BLaER1 (cell line): ENCODE results near the gene CRISPLD2.
A peak's percentile ranks its signal among the peaks of the same experiment; 100 is the strongest.

Experiments used
- H3K27ac ChIP-seq: shearing (Covaris generic); formaldehyde crosslinking; 2 replicates; pipeline ENCODE4 v1.8.1; 2022
- H3K27me3 ChIP-seq: shearing (Covaris generic); formaldehyde crosslinking; 2 replicates; pipeline ENCODE4 v1.8.1; 2022
- H3K36me3 ChIP-seq: shearing (Covaris generic); formaldehyde crosslinking; 2 replicates; pipeline ENCODE4 v1.8.1; 2022
- H3K4me1 ChIP-seq: shearing (Covaris generic); formaldehyde crosslinking; 2 replicates; pipeline ENCODE4 v1.8.1; 2022
- H3K4me2 ChIP-seq: shearing (Covaris generic); formaldehyde crosslinking; 2 replicates; pipeline ENCODE4 v1.8.1; 2022
- H3K4me3 ChIP-seq: shearing (Covaris generic); formaldehyde crosslinking; 2 replicates; pipeline ENCODE4 v1.8.1; 2022
- H3K9ac ChIP-seq: shearing (Covaris generic); formaldehyde crosslinking; 2 replicates; pipeline ENCODE4 v1.8.1; 2022
- H3K9me3 ChIP-seq: shearing (Covaris generic); formaldehyde crosslinking; 2 replicates; pipeline ENCODE4 v1.8.1; 2022
- H4K20me1 ChIP-seq: shearing (Covaris generic); formaldehyde crosslinking; 2 replicates; pipeline ENCODE4 v1.8.1; 2022
- Cebpa-rat ChIP-seq: shearing (Covaris generic); IDR thresholded peaks from 2 replicates; pipeline ENCODE4 v1.8.1; 2022

CRISPLD2 gene

GRCh38 chr16:84811529-84811928, 8.3 kb upstream of the CRISPLD2 start:
- H3K4me1 ChIP-seq, result peaks cover 45% of the 10 kb centered on the region
- TF ChIP-seq Cebpa-rat, result no peak
- H3K4me2 ChIP-seq, result peak overlapping the region; percentile 80
- no peak overlapping the region for H3K4me3 ChIP-seq
- peak overlapping the region; percentile 73 for H3K27ac ChIP-seq
- H4K20me1 ChIP-seq, result no peaks in the 10 kb centered on the region
- no peaks in the 10 kb centered on the region for H3K9me3 ChIP-seq
- no peaks in the 10 kb centered on the region for H3K27me3 ChIP-seq
- no peak overlapping the region for H3K9ac ChIP-seq
- H3K36me3 ChIP-seq, result no peaks in the 10 kb centered on the region

DNA sequence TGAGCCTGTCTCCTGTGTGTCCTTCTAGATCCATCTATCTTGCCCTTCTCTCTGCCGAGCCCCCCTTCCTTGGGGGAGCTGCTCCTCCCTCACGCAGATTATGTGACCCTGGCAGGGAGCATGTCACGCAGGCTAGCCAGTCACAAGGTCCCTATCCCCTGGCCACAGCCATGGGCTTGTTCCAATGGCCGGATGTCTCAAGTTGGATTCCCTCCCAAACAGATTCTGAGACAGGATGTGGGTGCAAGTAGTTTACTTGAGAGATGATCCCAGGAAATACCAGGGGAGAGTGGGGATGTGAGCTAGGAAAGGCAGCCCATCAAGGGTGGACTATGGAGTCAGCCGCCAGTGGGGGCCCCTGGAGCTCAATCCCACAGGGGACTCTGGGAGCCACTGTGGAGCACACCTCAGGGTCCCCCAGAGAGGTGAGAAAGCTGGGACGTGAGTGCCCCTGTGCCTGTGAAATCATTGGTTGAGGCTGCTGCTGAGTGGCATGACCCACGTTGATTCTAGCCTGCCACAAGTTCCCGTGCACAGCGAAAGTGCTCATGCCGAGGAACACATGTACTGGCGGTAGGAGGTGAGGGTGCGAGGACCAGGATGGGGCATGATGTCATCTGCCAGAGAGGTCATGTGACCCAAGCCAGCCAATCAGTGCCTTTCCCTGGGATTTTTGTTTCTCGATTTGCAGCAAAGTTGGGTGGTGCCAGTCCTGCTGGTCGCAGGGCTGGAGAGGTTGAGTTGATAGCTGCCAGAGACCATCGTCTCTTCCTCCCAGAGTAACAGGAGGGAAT, 6.4 kb upstream of the CRISPLD2 start:
- H3K9ac ChIP-seq, result peak overlapping the region; percentile 47; the same call in 1 of the 2 replicates
- no peak for TF ChIP-seq Cebpa-rat
- no peak overlapping the region for H3K4me3 ChIP-seq
- no peaks in the 10 kb centered on the region for H3K36me3 ChIP-seq
- no peaks in the 10 kb centered on the region for H4K20me1 ChIP-seq
- no peaks in the 10 kb centered on the region for H3K27me3 ChIP-seq
- peak overlapping the region; percentile 80 for H3K4me2 ChIP-seq
- H3K27ac ChIP-seq, result peak overlapping the region; percentile 61; the same call in 1 of the 2 replicates
- peaks cover 41% of the 10 kb centered on the region for H3K4me1 ChIP-seq
- no peaks in the 10 kb centered on the region for H3K9me3 ChIP-seq

- Histone ChIP-seq H3K27me3 (peaks cover 6% of the 10 kb centered on the region), H3K9me3 (no peaks in the 10 kb centered on the region), H3K4me2 (no peak overlapping the region), H3K36me3 (no peaks in the 10 kb centered on the region), H4K20me1 (peaks cover 6% of the 10 kb centered on the region; the same call in 1 of the 2 replicates), H3K4me3 (no peak overlapping the region), H3K4me1 (peaks cover 39% of the 10 kb centered on the region), H3K27ac (no peak overlapping the region), H3K9ac (no peak overlapping the region)
- no peak for TF ChIP-seq Cebpa-rat
These were observed 4.3 kb upstream of the CRISPLD2 start for GRCh38 chr16:84815462-84815861.

- Histone ChIP-seq H3K4me1 (peaks cover 35% of the 10 kb centered on the region), H3K9ac (no peak overlapping the region), H4K20me1 (peaks cover 11% of the 10 kb centered on the region; the same call in 1 of the 2 replicates), H3K4me2 (no peak overlapping the region), H3K27ac (no peak overlapping the region), H3K9me3 (no peaks in the 10 kb centered on the region), H3K36me3 (no peaks in the 10 kb centered on the region), H3K27me3 (peaks cover 11% of the 10 kb centered on the region), H3K4me3 (no peak overlapping the region)
- no peak for TF ChIP-seq Cebpa-rat
These were observed 3.8 kb upstream of the CRISPLD2 start for GRCh38 chr16:84816023-84816422.

- Histone ChIP-seq H4K20me1 (peaks cover 11% of the 10 kb centered on the region; the same call in 1 of the 2 replicates), H3K4me2 (no peak overlapping the region), H3K9me3 (no peaks in the 10 kb centered on the region), H3K27ac (no peak overlapping the region), H3K4me3 (no peak overlapping the region), H3K36me3 (no peaks in the 10 kb centered on the region), H3K9ac (no peak overlapping the region), H3K27me3 (peaks cover 16% of the 10 kb centered on the region), H3K4me1 (peaks cover 31% of the 10 kb centered on the region)
- TF ChIP-seq Cebpa-rat, result no peak
These were observed 3.3 kb upstream of the CRISPLD2 start for GRCh38 chr16:84816485-84816884.

- peaks cover 28% of the 10 kb centered on the region for H3K4me1 ChIP-seq
- H3K27me3 ChIP-seq, result peaks cover 16% of the 10 kb centered on the region
- no peak overlapping the region for H3K4me2 ChIP-seq
These were observed 2.6 kb upstream of the CRISPLD2 start for GRCh38 chr16:84817206-84817605.

DNA sequence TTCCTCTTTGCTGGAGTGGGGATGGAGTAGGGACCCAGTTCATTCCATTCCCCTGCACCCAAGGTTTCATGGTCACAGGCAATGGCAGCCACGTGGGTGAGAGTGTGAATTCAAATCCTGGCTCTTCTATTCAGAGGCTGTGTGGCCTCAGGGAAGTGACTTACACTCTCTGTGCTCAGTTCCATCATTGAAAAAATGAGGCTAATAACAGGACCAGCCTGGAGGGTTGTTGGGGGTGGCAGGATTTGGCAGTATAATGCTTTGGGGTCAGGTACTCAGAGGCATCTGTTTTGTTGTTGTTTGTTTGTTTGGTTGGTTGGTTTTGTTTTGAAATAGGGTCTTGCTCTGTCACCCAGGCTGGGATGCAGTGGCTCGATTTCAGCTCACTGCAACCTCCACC, 2.2 kb upstream of the CRISPLD2 start:
- Histone ChIP-seq H3K36me3 (no peaks in the 10 kb centered on the region), H3K4me3 (no peak overlapping the region)

More at GRCh38 chr16:84817206-84817605, 2.6 kb upstream of the CRISPLD2 start:
- H3K4me3 ChIP-seq, result no peak overlapping the region
- no peak overlapping the region for H3K9ac ChIP-seq
- no peak overlapping the region for H3K27ac ChIP-seq
- H3K36me3 ChIP-seq, result no peaks in the 10 kb centered on the region
- H4K20me1 ChIP-seq, result peaks cover 11% of the 10 kb centered on the region; the same call in 1 of the 2 replicates
- no peaks in the 10 kb centered on the region for H3K9me3 ChIP-seq
- TF ChIP-seq Cebpa-rat, result no peak

DNA sequence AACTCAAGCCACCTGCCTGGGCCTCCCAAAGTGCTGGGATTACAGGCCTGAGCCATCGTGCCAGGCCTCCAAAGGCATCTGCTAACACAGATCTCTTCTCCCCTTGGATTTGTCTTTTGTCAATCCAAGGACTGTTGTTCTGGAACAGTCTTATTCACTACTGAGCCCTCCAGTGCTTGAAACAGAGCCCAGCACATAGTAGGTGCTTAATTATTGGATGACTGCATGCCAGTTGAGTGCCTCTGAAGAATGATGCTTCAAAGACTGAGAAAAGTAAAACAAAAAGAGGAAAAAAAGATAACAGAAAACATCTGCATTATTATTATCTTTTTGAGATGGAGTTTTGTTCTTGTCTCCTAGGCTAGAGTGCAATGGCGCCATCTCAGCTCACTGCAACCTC, 1.7 kb upstream of the CRISPLD2 start:
- peaks cover 11% of the 10 kb centered on the region; the same call in 1 of the 2 replicates for H4K20me1 ChIP-seq
- no peak overlapping the region for H3K27ac ChIP-seq
- no peaks in the 10 kb centered on the region for H3K9me3 ChIP-seq
- H3K4me2 ChIP-seq, result no peak overlapping the region
- no peak overlapping the region for H3K4me3 ChIP-seq
- H3K9ac ChIP-seq, result no peak overlapping the region
- H3K27me3 ChIP-seq, result peaks cover 16% of the 10 kb centered on the region
- H3K36me3 ChIP-seq, result no peaks in the 10 kb centered on the region
- TF ChIP-seq Cebpa-rat, result no peak
- peaks cover 27% of the 10 kb centered on the region for H3K4me1 ChIP-seq

More for the DNA sequence above, 2.2 kb upstream of the CRISPLD2 start:
- no peaks in the 10 kb centered on the region for H3K9me3 ChIP-seq
- no peak overlapping the region for H3K27ac ChIP-seq
- TF ChIP-seq Cebpa-rat, result no peak
- peaks cover 16% of the 10 kb centered on the region for H3K27me3 ChIP-seq
- peaks cover 28% of the 10 kb centered on the region for H3K4me1 ChIP-seq
- H4K20me1 ChIP-seq, result peaks cover 11% of the 10 kb centered on the region; the same call in 1 of the 2 replicates
- no peak overlapping the region for H3K9ac ChIP-seq
- H3K4me2 ChIP-seq, result no peak overlapping the region

GRCh38 chr16:84818989-84819643, 669 bp upstream of the CRISPLD2 start:
- Histone ChIP-seq H3K9ac (no peak overlapping the region), H3K4me3 (0 out of 2 replicates have a peak overlapping the region, but pooled peaks have one; percentile 40), H3K27ac (no peak overlapping the region), H3K9me3 (no peaks in the 10 kb centered on the region), H3K4me1 (peaks cover 22% of the 10 kb centered on the region), H3K36me3 (no peaks in the 10 kb centered on the region), H3K4me2 (peak overlapping the region; percentile 82), H4K20me1 (peaks cover 11% of the 10 kb centered on the region; the same call in 1 of the 2 replicates), H3K27me3 (peaks cover 16% of the 10 kb centered on the region)
- TF ChIP-seq Cebpa-rat, result no peak

- no peak overlapping the region; the same call in 1 of the 2 replicates for H3K9ac ChIP-seq
- H3K4me2 ChIP-seq, result peak overlapping the region; percentile 82
- peaks cover 16% of the 10 kb centered on the region for H3K27me3 ChIP-seq
These were observed 510 bp downstream of the CRISPLD2 start for GRCh38 chr16:84820305-84820684.

More at GRCh38 chr16:84820305-84820684, 510 bp downstream of the CRISPLD2 start:
- TF ChIP-seq Cebpa-rat, result no peak
- H3K4me1 ChIP-seq, result peaks cover 22% of the 10 kb centered on the region
- no peaks in the 10 kb centered on the region for H3K36me3 ChIP-seq
- H3K27ac ChIP-seq, result no peak overlapping the region
- peaks cover 11% of the 10 kb centered on the region; the same call in 1 of the 2 replicates for H4K20me1 ChIP-seq
- peak overlapping the region; percentile 40; the same call in 1 of the 2 replicates for H3K4me3 ChIP-seq
- no peaks in the 10 kb centered on the region for H3K9me3 ChIP-seq
